ENCODE measurements around the gene CCNB3.
"Not testable (repeated sequence)": the region's sequence is repeated elsewhere in the genome, so short reads cannot be mapped to it uniquely, and the experiment has no call there.

The CCNB3 gene, protein sequence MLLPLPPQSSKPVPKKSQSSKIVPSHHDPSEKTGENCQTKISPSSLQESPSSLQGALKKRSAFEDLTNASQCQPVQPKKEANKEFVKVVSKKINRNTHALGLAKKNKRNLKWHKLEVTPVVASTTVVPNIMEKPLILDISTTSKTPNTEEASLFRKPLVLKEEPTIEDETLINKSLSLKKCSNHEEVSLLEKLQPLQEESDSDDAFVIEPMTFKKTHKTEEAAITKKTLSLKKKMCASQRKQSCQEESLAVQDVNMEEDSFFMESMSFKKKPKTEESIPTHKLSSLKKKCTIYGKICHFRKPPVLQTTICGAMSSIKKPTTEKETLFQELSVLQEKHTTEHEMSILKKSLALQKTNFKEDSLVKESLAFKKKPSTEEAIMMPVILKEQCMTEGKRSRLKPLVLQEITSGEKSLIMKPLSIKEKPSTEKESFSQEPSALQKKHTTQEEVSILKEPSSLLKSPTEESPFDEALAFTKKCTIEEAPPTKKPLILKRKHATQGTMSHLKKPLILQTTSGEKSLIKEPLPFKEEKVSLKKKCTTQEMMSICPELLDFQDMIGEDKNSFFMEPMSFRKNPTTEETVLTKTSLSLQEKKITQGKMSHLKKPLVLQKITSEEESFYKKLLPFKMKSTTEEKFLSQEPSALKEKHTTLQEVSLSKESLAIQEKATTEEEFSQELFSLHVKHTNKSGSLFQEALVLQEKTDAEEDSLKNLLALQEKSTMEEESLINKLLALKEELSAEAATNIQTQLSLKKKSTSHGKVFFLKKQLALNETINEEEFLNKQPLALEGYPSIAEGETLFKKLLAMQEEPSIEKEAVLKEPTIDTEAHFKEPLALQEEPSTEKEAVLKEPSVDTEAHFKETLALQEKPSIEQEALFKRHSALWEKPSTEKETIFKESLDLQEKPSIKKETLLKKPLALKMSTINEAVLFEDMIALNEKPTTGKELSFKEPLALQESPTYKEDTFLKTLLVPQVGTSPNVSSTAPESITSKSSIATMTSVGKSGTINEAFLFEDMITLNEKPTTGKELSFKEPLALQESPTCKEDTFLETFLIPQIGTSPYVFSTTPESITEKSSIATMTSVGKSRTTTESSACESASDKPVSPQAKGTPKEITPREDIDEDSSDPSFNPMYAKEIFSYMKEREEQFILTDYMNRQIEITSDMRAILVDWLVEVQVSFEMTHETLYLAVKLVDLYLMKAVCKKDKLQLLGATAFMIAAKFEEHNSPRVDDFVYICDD (N-terminal part only)
- 0 to 0.61 (median 0.27) reads per million in 4 experiments for total RNA-seq

DNA sequence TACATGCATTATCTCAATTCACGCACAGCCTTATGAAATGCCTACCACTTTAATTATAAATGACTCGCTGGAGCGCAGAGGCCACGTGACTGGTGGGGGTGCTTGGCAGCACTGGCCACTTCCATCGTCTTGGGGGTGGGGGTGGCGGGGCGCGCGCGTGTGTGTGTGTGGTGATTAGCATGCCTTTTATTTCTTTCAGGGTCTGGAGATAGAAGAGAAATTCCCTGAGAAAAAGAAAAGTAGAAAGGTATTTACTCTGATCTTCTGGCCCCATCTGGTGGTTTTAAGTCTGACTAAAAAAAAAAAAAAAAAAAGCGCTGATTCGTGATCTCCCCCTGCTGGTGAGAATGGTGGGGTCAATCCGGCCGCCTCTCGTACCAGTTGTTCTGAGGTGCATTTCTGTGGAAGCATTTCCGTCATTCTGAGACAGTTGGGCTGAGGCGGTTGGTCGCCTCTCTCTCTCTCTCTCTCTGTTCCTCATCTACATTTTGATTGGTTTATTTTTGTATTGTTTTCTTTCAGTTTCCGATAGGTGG lies at the start of gene CCNB3:
CCNB3 (plus strand) TSS at position 402 of the 536 bp plus-strand sequence. CDS start 80,399 bp downstream, outside the sequence.
- peak; percentile 45 for DNase-seq

DNA sequence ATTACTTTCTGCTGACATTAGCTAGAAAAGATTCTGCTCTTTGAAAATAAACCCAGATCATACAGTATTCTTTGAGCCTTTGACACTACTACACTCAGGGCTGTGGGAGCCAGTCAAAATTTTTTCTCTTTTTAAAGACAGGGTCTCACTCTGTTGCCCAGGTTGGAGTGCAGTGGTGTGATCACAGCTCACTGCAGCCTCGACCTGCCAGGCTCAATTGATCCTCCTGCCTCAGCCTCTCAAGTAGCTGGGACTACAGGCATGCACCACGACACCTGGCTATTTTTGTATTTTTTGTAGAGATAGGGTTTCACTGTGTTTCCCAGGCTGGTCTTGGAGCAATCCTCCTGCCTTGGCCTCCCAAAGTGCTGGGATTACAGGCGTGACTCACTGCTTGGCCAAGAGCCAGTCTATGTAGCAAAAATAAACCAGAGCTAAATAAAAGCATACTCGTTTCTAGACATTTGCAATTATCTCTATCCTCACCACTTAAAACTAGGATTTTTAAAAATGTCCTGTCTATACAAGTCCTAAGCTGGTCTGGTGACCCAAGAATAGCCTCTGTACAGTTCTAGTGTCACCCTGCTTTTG lies 46.9 kb upstream of the CCNB3 start:
- no peak for DNase-seq

- DNase-seq = no peak
These were observed 46.0 kb upstream of the CCNB3 start for GRCh38 chrX:50158593-50158992.

DNA sequence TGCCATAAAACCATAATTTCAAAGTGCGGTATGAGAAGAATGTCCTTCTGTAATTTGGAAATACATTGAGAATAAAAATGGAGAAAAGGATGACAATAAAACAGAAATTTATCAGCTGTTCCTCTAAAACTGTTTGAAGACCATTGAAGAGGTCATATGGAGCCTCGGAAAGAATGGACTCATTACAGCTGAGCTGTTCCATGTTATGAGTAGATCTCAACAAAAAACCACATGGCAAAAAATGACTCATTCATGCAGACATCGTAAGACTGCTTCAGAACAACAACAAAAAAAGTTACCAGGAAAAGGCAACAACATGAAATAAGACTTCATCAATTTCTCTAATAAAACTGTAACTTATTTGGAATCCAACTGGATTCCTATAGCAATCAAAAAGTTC lies 43.4 kb upstream of the CCNB3 start:
- DNase-seq = no peak

- DNase-seq = no peak
These were observed 38.8 kb upstream of the CCNB3 start for GRCh38 chrX:50165727-50166126.

DNA sequence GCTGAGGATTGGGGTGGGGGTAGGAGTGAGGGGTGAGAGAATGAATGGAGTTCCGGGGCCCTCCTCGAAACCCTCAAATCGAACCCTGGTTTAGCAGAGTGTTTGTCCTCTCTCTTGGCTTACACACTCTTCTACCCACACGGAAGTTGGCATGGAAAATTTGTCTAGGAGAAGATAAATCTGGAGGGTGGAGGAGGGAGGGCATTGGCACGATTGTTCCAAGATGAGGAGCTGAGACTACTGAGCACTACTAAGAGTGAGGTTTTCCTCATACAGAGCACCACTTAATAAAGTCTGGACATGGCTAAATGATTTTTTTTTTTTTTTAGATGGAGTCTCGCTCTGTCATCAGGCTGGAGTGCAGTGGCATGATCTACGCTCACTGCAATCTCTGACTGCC lies 37.2 kb upstream of the CCNB3 start:
- no peak for DNase-seq

GRCh38 chrX:50168241-50168687 lies 36.3 kb upstream of the CCNB3 start:
- DNase-seq = no peak

- no peak for DNase-seq
These were observed 34.8 kb upstream of the CCNB3 start for GRCh38 chrX:50169717-50170116.

GRCh38 chrX:50180073-50180940 lies 24.3 kb upstream of the CCNB3 start:
- no peak for DNase-seq

DNA sequence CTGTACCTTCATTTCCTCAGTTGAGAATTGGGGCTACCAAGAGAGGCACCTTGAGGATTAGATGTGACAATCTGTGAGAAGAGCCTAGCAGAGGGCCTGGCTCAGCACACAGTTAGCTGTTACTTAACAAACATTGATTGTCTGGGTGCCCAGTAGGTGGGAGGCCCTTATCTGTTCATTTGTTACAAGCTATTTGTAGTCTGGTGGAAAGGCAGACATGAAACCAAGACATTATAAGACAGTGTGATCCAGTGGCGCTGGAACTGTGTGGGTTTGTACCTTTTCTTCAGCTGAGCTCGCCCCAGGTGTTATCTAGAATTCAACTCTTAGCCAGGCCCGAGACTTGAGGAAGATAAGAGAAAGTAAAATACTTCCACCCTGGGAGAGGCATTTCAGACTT lies 20.7 kb upstream of the CCNB3 start:
- no peak for DNase-seq

DNA sequence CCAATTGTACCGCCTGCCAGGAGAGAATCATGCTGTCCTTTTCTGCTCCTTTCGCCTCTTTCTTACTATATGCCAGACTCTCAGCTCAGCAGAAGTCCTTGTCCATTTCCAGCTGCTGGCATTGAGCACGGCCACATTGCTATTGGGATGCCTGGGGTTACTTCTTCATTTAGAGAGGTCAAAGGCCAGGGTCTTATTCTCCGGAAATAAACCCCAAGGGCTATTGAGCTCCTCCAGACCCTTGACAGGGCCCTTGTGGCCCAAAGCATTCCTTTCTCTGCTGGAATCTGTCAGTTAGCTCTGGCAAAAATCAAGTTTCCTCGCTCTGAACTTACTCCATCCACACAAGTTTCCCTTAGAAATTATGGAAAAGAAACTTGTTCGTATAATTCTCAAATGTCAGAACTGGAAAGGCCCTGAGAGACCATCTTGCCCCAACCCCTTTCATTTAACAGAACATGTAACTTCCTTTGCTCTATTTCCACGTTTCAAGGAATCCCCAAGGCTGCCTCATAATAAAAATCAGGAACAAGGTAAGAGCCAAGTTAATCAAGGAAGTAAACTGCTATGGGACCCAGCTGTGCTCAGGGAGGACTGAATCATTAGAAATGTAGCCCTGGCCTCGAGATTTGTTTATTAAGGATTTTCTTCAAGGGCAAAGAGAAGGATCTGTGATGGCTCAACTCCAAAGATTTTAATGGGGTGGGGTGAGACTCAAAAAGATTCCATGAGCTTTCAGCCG lies 15.5 kb upstream of the CCNB3 start:
- DNase-seq = no peak

- DNase-seq = no peak
These were observed 6.2 kb upstream of the CCNB3 start for GRCh38 chrX:50198348-50198747.

DNA sequence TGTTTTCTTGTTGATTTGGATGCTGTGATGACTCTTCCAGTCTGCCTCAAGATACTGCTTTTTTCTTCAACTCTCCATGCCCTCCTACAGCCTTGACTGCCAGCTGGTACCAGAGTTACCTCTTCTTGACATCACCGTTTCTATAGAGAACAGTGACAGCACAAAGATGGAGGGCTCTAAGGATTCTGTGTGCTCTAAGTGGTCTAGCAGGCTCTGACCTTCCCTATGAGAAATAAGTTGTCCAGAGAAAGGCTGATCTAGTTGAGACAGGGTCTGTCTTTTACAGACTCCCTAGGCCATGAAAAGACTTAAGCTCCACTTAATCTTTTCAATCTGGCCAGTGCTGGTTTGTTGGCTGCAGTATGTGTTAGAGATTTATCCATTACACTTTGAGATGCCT lies 3.7 kb upstream of the CCNB3 start, which contains the start of gene AKAP4:
AKAP4 (minus strand) TSS at position 101 of the 400 bp plus-strand sequence. CDS start 118 bp downstream, outside the sequence.
- no peak for DNase-seq

GRCh38 chrX:50202539-50202938 lies 2.0 kb upstream of the CCNB3 start:
- DNase-seq = no peak

- no peak for DNase-seq
These were observed 2.2 kb downstream of the CCNB3 start for GRCh38 chrX:50206753-50207152.

DNA sequence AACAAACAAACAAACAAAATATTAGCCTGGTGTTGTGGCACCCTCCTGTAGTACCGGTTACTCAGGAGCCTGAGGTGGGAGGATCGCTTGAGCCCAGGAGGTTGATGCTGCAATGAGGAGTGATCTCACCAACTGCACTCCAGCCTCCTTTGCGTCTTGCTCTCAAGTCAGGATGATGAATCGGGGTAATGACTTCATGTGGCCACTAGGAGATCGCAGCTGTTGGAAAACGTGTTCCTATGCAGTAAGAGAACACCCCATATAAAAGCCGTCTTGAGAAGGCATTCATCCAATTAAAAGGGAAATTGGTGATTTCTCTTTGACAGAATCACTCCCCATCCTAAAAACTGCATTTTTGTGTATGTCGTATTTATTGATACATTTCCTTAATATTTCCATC lies 6.9 kb downstream of the CCNB3 start:
- DNase-seq = no peak

DNA sequence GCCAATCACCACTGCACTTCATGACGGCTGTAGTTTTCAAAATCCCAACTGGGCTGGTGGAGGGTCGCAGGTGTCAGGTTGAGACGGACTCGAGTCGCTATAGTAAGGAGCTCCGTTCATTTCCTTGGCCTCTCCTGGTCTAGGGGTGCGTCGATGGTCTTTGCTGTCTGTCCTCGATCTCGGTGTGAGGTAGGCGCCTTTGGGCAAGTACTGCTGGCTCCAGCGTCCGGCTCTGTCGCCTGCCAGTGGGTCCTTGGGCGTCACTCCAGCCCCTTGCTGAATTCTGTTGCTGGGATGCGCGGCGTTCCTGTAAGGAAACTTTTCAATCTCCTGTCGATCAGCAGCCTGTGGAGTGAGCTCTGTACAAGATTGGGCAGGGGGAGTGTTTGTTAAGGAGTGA lies 76.7 kb downstream of the CCNB3 start:
- DNase-seq = no peak

- no peak for DNase-seq
These were observed 122.7 kb downstream of the CCNB3 start for GRCh38 chrX:50327235-50327634.

DNA sequence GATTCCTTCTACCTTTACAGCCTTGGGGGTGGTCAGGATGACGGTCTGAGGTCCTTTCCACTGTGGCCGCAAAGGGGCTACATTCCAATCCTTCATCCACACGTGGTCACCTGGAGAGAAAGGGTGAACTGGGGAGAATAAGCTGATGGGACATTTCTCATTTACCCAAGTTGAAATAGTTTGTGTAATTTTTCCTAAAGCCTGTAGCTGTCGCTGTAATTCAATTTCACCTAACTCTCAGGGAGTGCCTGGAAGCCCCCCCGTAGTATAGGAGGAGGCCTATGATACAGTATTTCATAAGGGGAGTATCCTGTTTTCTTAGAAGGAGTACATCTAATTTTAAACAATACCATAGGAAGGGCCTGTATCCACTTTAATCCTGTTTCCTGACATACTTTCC lies 128.1 kb downstream of the CCNB3 start:
- DNase-seq = not testable (repeated sequence)

DNA sequence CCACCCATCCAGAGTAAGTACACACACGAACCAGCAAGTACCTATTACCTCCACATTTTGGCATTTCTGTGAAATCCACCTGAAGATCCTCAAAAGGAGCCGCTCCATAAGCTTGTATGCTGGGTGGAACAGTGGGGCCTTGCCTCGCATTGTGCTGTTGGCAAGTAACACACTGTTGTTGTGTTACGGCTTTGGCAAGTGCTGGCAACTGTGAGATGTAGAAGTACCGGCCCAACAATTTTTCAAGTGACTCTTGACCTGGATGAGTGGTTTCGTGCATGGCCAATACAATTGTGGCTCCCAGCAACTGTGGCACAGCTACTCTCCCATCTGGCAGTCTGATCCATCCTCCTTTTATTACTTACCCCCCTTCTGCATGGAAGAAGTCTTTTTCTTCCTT lies 128.7 kb downstream of the CCNB3 start:
- DNase-seq = no peak
